HG03135 (cell line): ENCODE data around the gene SUSD6.

Experiments used
- ATAC-seq: cut with Tn5 transposase; IDR thresholded peaks from one replicate; pipeline ENCODE4 v1.9.1; 2021; ENCODE audit warnings: mild to moderate bottlenecking, moderate library complexity; ENCODE audit not compliant: unreplicated experiment

SUSD6 gene

GRCh38 chr14:69670093-69670492, 58.7 kb downstream of the SUSD6 start:
- ATAC-seq: no peak

GRCh38 chr14:69671365-69672030, 60.1 kb downstream of the SUSD6 start:
- no peak for ATAC-seq

DNA sequence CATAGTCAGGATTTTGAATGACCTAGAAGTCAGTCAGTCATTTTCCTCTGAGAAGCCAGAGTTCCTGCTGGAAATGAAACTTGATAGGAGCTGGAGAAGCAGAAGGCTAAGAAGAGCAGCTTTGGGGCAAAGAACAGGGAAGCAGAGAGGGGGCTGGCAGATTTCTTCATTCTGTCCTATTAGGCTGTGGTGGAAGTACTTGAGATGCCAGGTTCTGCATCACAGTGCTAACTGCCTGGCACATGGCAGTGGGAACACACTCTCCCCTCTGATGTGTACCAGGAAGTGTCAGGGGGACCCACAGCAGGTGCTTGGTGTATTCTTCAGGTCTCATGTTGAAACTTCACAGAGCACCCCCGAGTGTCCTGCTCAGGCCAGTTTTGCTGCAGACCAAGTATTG, 61.0 kb downstream of the SUSD6 start:
- ATAC-seq: no peak

- no peak for ATAC-seq
These were observed 61.7 kb downstream of the SUSD6 start for GRCh38 chr14:69673104-69673503.

DNA sequence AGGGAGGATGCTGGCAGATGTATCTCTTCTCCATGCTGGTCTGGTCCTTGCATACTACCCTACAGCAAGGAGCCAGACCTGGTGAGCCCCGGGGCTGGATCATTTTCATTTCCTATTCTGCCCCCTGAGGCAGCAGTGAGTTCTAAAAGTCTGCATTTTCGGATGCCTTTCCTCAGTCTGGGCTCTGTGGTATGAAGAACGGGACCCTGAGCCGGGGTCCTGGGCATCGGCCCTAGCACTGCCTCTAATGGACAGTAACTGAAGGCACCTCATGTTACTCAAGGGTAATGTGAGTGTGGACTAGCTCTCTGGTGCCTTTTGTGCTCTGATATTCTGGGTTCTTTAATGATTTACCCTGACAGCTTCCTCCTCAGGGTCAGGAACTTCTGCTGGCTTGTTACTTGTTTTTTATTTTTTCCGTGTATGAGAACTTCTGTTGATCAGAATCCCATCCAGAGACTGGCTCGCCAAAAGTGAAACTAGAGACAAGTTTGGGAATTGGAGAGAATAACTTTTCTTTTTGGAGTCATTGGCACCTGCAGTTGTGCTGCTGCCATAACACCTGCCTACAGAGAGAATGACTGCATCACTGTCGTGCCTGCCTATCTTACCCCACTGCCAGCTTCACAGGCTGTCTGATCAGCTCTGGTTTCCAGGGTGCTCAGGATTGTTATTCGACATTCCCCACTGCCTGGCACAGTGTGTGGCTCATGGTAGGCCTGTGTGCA, 62.3 kb downstream of the SUSD6 start:
- ATAC-seq: no peak

GRCh38 chr14:69674546-69675244, 63.3 kb downstream of the SUSD6 start:
- ATAC-seq: no peak

- no peak for ATAC-seq
These were observed 63.8 kb downstream of the SUSD6 start for GRCh38 chr14:69675245-69675583.

- ATAC-seq: peak; percentile 66
These were observed 64.6 kb downstream of the SUSD6 start for GRCh38 chr14:69675877-69676416.

DNA sequence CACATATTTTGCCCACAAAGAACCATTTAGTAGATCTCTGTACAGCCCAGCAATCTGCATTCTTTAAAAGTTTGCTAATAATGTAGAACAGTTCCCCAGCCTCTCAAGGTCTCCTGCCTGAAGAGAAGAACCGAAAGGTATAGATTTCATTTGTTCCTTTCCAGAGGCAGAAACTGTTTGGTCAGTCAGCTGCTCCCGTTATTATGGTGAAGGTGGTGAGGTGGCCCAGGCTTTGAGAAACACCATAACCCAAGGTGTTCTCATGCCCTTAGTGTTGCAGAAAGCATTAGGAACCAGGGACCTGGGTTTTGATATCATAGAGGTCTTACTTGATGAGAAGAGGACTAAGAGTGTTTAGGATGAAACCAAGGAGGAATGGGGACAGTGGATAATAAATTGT, 65.3 kb downstream of the SUSD6 start:
- ATAC-seq: no peak

- no peak for ATAC-seq
These were observed 68.9 kb downstream of the SUSD6 start for GRCh38 chr14:69680297-69680696.

GRCh38 chr14:69682136-69682535, 70.7 kb downstream of the SUSD6 start:
- no peak for ATAC-seq

DNA sequence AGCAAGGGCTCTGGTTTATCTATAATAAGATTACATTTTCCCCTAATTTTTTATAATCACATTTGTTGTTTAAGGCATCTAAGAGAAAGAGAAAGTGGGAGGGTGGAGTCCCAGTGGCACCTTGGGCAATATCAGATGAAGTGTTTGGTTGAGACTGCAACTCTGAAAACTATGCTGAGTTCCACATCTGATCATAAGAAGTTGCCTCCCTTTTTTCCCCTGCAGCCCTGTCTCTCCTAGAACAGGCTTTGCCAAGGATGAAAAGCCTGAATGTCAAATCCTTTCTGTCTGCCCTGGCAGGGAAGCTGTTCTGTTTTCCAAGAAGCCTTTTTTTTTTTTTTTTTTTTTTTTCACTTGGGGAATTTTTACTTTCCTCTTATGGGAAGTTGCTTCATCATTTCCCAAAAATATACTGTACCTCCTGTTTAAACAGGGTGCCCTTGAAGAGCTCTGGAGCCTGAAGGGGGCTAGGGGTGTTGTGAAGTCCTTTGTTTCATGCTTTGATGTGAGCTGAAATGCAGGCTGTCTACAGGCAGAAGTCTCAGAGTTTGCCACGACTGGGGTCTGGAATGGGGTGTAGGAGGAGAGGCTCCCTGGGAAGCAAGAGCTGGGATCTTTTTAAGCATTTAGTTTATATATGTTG, 71.3 kb downstream of the SUSD6 start:
- no peak for ATAC-seq

GRCh38 chr14:69683971-69684370, 72.6 kb downstream of the SUSD6 start:
- no peak for ATAC-seq

- ATAC-seq: no peak
These were observed 73.2 kb downstream of the SUSD6 start for GRCh38 chr14:69684461-69685217.

- ATAC-seq: no peak
These were observed 73.8 kb downstream of the SUSD6 start for GRCh38 chr14:69685218-69685616.

GRCh38 chr14:69685716-69686115, 74.3 kb downstream of the SUSD6 start:
- no peak for ATAC-seq

- no peak for ATAC-seq
These were observed 76.4 kb downstream of the SUSD6 start for GRCh38 chr14:69687606-69688298.

DNA sequence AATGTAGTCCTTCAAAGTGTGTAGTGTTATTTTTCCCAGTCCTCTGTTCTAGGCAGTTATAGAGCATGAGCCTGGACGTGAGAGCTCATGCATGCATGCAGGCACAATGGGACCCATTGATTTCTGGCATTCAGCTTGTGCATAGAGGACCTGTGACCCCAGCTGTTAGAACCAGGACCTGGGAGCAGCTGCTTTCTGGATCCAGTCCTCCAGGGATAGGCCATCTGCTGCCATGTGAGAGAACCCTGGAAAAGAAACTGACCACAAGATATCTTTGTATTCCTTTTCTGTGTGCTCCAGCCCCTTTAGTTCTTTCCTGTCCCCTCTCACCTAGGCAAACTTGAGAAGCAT, 76.9 kb downstream of the SUSD6 start:
- ATAC-seq: no peak

DNA sequence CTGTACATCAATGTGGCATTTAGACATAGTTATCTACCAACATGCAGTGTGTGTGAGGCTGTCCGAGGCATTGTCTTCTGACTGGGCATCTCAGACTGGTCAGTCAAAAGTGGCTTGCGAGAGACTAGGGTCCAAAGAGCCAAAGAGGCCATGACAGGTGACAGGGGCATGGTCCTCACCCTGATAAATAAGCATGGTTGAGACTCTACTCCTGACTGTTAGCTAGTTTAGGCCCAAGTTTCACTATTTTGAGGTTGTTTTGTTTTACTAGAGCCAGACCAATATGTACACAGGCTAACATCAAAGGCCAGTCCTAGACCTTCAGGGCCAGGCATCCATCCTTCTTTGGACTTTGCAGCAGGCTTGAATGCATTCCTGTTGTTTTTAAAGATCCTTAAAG, 78.6 kb downstream of the SUSD6 start:
- ATAC-seq: no peak

- no peak for ATAC-seq
These were observed 81.2 kb downstream of the SUSD6 start for GRCh38 chr14:69692594-69692993.
